Measurements from ENCODE around the gene SPRYD4. TPM values are rescaled to one million over a fixed set of nuclear protein-coding genes. Genes with fewer than 3 reads are reported as not detected.

Gene SPRYD4
- total and polyA plus RNA-seq, 9 of the 15 experiments (the other 6 are each of a cell fraction or from before 2014, with no cell fraction given), result 1.8 to 4.7 (median 2.8) TPM

DNA sequence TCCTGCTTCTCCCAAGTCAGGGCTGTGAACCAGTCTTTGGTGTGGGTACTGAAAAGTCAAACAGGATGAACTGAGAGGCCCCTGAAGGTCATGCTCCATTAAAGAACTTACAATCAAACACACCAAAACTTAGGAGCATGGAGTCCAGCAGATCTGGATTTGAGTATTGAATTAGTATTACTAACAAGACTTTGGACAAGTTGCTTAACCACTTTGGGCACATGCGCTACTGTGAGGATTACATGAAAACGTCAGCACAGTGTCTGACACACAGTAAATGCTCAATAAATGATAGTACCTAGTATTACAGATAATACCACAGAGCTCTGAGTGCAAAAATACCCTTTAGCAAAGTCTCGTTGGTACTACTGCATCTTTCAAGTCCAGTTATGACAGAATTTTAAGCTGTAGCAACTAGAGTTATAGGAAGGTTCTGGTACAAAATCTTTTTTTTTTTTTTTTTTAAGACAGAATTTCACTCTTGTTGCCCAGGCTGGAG is 42.4 kb upstream of the SPRYD4 start:
- Histone ChIP-seq H3K9me3 (replicated peaks; ENCODE audit: control insufficient read depth, insufficient read depth, low read depth, low read length) (no peaks in the 10 kb centered on the region), H3K79me2 (ENCODE audit: control insufficient read depth, insufficient read depth, low read length) (no peaks in the 10 kb centered on the region), H3K4me3 (no peak overlapping the region), H3K4me2 (ENCODE audit: insufficient read depth, low read length) (no peak overlapping the region), H3K4me1 (replicated peaks in 1 of 2; ENCODE audit: control insufficient read depth in 2 of 2, insufficient read depth in 2 of 2, low read length in 2 of 2) (no peaks in the 10 kb centered on the region), H4K20me1 (replicated peaks; ENCODE audit: control insufficient read depth, insufficient read depth, low read length) (no peaks in the 10 kb centered on the region), H3K9ac (ENCODE audit: insufficient read depth in 1 of 2, low read depth in 2 of 2, low read length in 2 of 2) (no peak overlapping the region), H3K27ac (ENCODE audit: extremely low read depth, low read depth, low read length) (no peak overlapping the region), H2AFZ (ENCODE audit: low read depth, low read length) (no peak overlapping the region), H3K27me3 (ENCODE audit: control insufficient read depth in 2 of 2, insufficient read depth in 2 of 2, low read length in 2 of 2) (no peaks in the 10 kb centered on the region), H3K9me1 (ENCODE audit: control insufficient read depth, insufficient read depth, low read length) (no peaks in the 10 kb centered on the region), H3K36me3 (ENCODE audit: control insufficient read depth, insufficient read depth, low read length) (peaks cover 86% of the 10 kb centered on the region)
- POLR2A ChIA-PET, result interaction anchor here (0.7 to 2.7 kb wide), 2 partner anchors 11 to 75 kb away, joined by 3 to 12 read pairs; no protein-coding TSS in a partner anchor
- FAIRE-seq (no peak), DNase-seq (ENCODE audit: extremely low read depth in 1 of 4, low spot score in 3 of 4) (no peak), ATAC-seq (no peak)
- intact Hi-C loops (cut with micrococcal nuclease), result no loop called here
- no TSS peak for BruUV-seq (replicated peaks)
- in situ Hi-C loops (cut with MboI), result no loop called here
- CTCF ChIA-PET (ENCODE audit: low intra/inter-chr PET ratio), result no interaction called here
- 57% methylated on average over 3 of the region's 3 CpGs for WGBS (ENCODE audit: insufficient coverage, low coverage, missing lambda C conversion rate)
- TF ChIP-seq SAFB (IDR thresholded peaks at IDR 0.05; ENCODE audit: borderline replicate concordance, low read depth, low read length) (no peak), SIX5 (IDR thresholded peaks at IDR 0.05; ENCODE audit: borderline replicate concordance in 1 of 2, insufficient read depth in 1 of 2, low read depth in 1 of 2, low read length in 2 of 2) (no peak), HDAC6 (IDR thresholded peaks at IDR 0.05; ENCODE audit: low read depth, low read length) (no peak), E2F5 (CRISPR knock-in tag; IDR thresholded peaks at IDR 0.05) (no peak), TGIF2 (CRISPR knock-in tag; IDR thresholded peaks at IDR 0.05) (no peak), IFI16 (CRISPR knock-in tag; IDR thresholded peaks at IDR 0.05) (no peak), POLR2A (conservative IDR thresholded peaks at IDR 0.05) (no peak), TAL1 (IDR thresholded peaks at IDR 0.05) (no peak), PHF21A (IDR thresholded peaks at IDR 0.05; ENCODE audit: borderline replicate concordance, low read depth) (no peak), NUFIP1 (IDR thresholded peaks at IDR 0.05; ENCODE audit: partially characterized antibody) (no peak), SMARCA4 (IDR thresholded peaks at IDR 0.05) (no peak)

Data from K562 (cell line).